ENCODE results near the gene PDZD11.
"Not testable (repeated sequence)": the region's sequence is repeated elsewhere in the genome, so short reads cannot be mapped to it uniquely, and the experiment has no call there.

Gene PDZD11

DNA sequence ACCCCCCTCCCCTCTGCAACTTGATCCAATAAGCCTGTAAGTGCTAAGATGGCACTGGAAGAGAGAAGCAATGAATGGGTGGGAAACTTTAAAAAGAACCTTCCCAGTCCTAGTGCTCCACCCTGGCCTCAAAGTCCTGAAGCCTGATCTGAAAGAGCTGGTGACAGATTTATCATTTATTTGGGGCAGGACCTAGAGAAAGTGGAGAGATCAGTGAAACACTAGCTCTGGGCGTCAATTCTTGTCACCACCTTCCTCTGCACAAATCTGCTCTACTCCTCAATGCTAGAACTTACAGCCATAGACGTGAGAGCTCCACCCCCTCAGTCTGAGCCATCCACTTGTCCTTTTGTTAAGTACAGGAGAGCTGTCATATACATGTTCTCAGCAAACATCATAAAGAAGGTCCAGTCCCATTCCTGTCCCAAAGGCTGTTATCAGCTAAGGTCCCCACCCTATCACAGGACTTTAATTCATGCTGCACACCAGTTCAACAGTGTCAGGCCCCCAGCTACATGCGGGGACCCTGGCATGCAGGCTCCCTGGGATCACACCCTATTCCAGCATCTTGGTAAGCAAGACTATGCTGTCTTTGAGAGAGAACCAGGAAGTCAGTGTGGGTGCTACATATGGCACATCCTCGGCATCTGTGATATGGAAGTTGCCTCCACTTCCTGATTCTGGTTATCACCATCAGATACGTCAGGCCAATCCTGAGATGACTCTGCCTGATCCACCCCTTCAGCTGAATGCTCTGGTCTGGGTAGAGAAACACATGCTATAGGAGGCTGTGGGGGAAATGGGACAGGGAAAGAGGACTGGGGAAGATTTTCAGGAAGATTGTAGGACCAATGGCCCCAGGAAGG is 32.1 kb downstream of the PDZD11 start:
- DNase-seq (ENCODE audit: low read depth) = no peak

DNA sequence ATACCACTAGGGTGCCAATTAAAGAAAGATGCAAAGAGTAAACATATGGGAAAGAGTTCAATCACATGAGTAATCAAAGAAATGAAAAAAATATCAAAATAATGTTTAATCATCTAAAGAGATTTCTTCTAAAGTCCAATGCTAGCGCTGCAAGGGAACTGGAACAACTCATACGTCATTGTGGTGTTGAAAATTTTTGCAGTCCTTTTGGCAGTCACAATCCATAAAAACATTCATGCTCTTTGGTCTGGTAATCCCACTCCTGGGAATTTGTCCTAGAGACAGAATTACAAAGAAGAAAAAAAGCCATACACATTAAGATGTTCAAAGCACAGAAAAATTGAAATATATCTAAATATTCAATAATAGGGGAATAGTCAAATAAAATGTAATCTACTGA is 34.3 kb downstream of the PDZD11 start:
- no peak for DNase-seq (ENCODE audit: low read depth)

DNA sequence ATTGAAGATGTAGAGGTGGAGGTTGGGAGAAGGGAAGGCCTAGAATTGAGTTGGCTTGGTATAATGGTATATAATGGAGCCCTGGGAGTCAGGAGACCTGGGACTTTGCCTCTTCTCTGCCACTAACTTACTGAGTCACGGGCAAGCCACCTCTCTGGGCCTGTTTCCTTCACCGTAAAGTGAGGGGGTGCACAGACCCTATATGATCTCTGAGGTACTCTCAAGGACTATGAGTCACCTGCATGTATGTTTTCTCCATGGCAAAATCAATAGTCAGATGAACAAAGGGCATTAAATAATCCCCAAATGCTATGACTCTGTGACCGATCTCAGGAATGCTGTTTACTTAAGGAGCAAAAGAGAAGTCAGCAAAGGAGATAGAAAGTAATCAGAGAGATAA is 34.8 kb downstream of the PDZD11 start:
- DNase-seq (ENCODE audit: low read depth) = no peak

- no peak for DNase-seq (ENCODE audit: low read depth)
Observed at GRCh38 chrX:70254063-70254400, 35.7 kb downstream of the PDZD11 start.

DNA sequence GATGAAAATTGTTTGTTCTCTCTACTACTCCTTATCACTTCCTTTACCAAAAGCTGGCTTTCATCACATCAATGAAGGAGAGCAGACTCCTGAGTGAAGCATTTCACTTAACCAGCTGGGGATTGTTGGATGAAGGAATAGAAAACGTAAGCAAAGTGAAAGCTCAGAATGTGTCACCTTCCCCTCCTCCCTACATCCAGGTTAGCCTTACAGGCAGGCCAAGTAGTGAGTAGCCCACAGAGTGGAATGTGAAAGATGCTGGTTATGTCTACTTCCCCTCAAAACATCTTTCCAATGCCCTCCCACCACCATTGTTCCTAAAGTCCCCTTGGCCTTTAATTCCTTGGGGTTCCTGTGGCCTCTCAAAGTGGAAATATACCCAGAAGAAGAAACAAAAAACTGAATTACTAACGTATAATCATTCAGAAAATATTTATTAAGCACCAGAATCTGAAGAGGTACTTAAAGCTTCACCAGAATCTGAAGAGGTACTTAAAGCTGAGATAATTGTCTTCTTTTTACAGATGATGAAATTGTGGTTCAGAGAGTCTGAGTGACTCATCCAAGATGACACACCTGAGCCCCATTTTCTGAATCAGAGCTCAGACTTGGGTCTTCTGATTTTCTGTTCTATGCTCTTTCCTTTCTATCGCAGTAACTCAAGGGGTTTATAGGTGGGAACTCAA is 36.2 kb downstream of the PDZD11 start:
- no peak for DNase-seq (ENCODE audit: low read depth)

DNA sequence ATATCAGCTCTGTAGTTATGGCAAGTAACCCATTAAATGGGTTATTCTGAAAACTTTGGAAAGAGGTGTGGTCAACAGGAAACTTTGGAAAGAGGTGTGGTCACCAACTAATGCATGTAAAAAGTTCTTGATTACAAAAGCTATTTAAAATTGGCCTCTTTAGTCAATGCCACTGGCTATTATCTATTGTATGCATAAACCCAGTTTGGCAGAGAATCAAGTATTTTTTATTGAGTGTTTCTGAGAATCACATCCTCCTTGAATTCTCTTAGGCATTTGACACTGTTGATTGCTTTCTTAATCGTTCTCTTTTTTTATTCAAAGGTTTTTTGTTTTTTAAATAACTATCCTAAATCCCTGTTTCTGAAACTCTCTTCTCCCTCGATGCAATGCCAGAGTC is 37.2 kb downstream of the PDZD11 start:
- DNase-seq (ENCODE audit: low read depth) = no peak

GRCh38 chrX:70247252-70247651 is 42.5 kb downstream of the PDZD11 start:
- no peak for DNase-seq (ENCODE audit: low read depth)

- DNase-seq (ENCODE audit: low read depth) = no peak
Observed at GRCh38 chrX:70244881-70245280, 44.8 kb downstream of the PDZD11 start.

DNA sequence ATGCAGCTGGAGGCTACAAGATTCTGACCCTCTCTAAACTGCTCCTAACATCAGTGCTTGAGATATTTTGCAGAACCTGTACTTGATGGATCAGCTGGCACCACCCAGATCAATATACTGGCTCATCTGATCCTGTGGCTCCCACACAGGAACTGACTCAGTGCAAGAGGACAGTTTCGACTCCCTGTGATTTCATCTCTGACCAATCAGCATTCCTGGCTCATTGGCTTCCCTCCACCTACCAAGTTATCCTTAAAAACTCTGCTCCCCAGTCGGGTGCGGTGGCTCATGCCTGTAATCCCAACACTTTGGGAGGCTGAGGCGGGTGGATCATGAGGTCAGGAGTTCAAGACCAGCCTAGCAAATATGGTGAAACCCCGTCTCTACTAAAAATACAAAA is 46.1 kb downstream of the PDZD11 start:
- not testable (repeated sequence) for DNase-seq (ENCODE audit: low read depth)

DNA sequence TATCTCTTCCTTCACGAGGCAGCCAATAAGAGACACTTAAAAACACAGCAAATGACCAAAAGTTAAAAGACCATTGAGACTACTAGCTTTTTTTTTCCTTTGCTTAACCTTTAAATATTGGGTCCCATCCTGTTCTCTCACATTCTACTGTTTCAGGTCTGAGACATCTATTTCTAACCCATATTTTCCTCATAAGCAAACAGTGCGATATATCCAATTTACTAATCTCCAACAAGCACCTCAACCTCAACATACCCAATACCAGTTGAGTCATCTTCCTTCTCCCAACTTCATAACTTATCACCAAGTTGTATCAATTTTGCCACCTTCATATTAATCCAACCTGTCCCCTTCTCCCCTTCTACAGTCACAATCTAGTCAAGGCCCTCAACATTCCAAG is 48.2 kb downstream of the PDZD11 start:
- DNase-seq (ENCODE audit: low read depth) = no peak

DNA sequence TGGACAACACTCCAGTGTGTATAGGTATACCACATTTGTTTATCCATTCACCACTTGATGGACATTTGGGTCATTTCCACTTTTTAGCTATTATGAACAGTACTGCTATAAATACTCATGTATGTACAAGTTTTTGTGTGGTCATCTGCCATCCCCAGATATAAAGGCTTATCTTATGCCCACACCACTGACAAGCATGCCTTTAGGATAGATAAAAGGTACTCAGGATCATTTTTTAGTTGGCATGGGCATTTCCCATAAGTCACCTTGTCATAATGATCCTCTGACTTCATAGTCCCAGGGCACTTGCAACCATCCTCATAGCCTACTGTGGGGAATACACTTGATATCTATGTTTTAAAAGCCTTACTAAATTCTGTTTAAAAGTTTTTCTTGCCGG is 49.0 kb downstream of the PDZD11 start:
- no peak for DNase-seq (ENCODE audit: low read depth)
